Common myeloid progenitor, CD34-positive (primary cell): Measurements from ENCODE around the gene GRIP2.

Experiments used
- CTCF ChIA-PET: fragments of 350-600 bp; sonication (Branson Sonifier 250); formaldehyde crosslinking; loops from one replicate; lab custom pipeline; 2021; ENCODE audit warnings: antibody characterized with exemption; lab: Charles Lee
- POLR2A ChIA-PET: fragments of 350-600 bp; sonication (Branson Sonifier 250); formaldehyde crosslinking; loops from one replicate; lab custom pipeline; 2021; ENCODE audit warnings: antibody characterized with exemption; lab: Charles Lee
- DNase-seq, 3 donors: peaks; one replicate each; pipeline versions ENCODE4 v3.0.0 to v3.0.0-alpha.2; 2013
- H3K27ac ChIP-seq, 2 experiments: 1 replicate in 1 of 2; 2 replicates in 1 of 2; pipeline ENCODE4 v1.7.0; 2013; ENCODE audit warnings: inconsistent platforms in 2 of 2, low read length in 2 of 2, mild to moderate bottlenecking in 2 of 2, low read depth in 1 of 2, moderate library complexity in 1 of 2; ENCODE audit not compliant: severe bottlenecking in 2 of 2, insufficient read depth in 1 of 2, poor library complexity in 1 of 2
- H3K27me3 ChIP-seq, 5 experiments: replicated peaks in 2 of 5; 1 replicate in 3 of 5; 2 replicates in 2 of 5; pipeline versions ENCODE4 v1.6.1 to v1.7.0; 2013; ENCODE audit warnings: low read length in 4 of 5, mild to moderate bottlenecking in 2 of 5, moderate library complexity in 2 of 5, inconsistent platforms in 1 of 5; ENCODE audit not compliant: insufficient read depth in 5 of 5, control insufficient read depth in 4 of 5
- H3K36me3 ChIP-seq, 4 experiments: 1 replicate in 2 of 4; 2 replicates in 2 of 4; pipeline versions ENCODE4 v1.6.1 to v1.7.0; 2013; ENCODE audit warnings: low read length in 3 of 4, control low read depth in 1 of 4, mild to moderate bottlenecking in 1 of 4; ENCODE audit not compliant: control insufficient read depth in 4 of 4, insufficient read depth in 4 of 4
- H3K4me1 ChIP-seq, 4 experiments: 1 replicate in 3 of 4; 2 replicates in 1 of 4; pipeline versions ENCODE4 v1.6.1 to v1.7.1; 2013; ENCODE audit warnings: low read length in 3 of 4, mild to moderate bottlenecking in 3 of 4, control low read depth in 1 of 4, inconsistent platforms in 1 of 4, moderate library complexity in 1 of 4; ENCODE audit not compliant: control insufficient read depth in 4 of 4, insufficient read depth in 4 of 4; ENCODE audit errors: control extremely low read depth in 1 of 4
- H3K4me3 ChIP-seq, 7 experiments: 1 replicate in 4 of 7; 2 replicates in 3 of 7; pipeline versions ENCODE4 v1.5.1 to v1.7.0; 2013; ENCODE audit warnings: mild to moderate bottlenecking in 7 of 7, low read length in 6 of 7, moderate library complexity in 6 of 7, inconsistent platforms in 2 of 7, low read depth in 2 of 7, control low read depth in 1 of 7; ENCODE audit not compliant: insufficient read depth in 4 of 7, control insufficient read depth in 1 of 7; ENCODE audit errors: extremely low read depth in 1 of 7
- H3K9me3 ChIP-seq, 5 experiments: 1 replicate in 4 of 5; 2 replicates in 1 of 5; pipeline versions ENCODE4 v1.6.1 to v1.7.1; 2013; ENCODE audit warnings: low read length in 4 of 5, mild to moderate bottlenecking in 2 of 5, inconsistent platforms in 1 of 5, low read depth in 1 of 5, moderate library complexity in 1 of 5; ENCODE audit not compliant: control insufficient read depth in 4 of 5, insufficient read depth in 2 of 5; ENCODE audit errors: control extremely low read depth in 1 of 5
- WGBS: methylation state at CpG from one replicate; pipeline ENCODE4 v1.1.5; 2013; ENCODE audit not compliant: insufficient coverage; 5-methylcytosine and 5-hydroxymethylcytosine counted together

The GRIP2 gene

DNA sequence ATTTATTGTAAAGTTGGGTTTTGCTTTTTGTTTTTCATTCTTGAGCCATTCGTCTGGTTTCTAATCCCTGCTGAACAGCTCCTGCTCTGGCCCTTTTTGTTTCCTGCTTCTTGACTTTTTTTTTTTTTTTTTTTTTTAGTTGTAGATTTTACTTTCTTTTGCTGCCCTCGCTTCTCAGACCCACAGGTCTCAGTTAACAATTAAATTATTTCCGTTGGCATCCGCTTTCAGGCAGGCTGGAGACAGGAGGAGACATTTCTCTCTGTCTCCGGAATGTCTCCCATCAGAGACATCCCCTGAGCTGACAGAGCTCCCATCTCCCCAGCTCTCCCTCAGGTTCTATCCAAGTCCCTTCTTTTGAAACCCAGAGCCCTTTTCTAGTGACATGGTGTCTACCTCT is 69.1 kb downstream of the GRIP2 start:
- WGBS = 98% methylated on average over 4 of the region's 5 CpGs
- H3K9me3 ChIP-seq = no peaks in the 10 kb centered on the region

DNA sequence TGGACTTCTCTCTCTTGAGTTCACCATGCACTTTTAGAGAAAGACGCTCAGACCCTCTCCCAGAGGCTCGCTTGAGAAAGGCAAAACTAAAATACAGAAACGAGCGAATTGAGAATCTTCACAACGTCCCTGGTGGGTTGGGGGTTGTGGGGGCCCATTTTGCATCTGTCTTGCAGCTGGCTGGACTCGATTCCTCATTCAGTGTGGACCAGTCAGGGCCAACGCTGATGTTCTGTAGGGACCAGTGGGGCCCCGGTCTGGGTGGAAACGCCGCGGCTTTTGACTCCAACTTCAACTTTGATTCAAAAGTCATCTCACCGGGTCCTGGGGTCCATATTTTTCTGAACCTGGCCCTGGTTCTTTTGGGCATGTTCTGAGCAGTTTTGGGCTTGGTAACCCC is 69.7 kb downstream of the GRIP2 start:
- Histone ChIP-seq H3K36me3 (peaks cover 10 to 89% (median 62%) of the 10 kb centered on the region in 4 experiments), H3K4me3 (no peak overlapping the region), H3K27me3 (no peaks in the 10 kb centered on the region), H3K9me3 (no peaks in the 10 kb centered on the region), H3K4me1 (no peaks in the 10 kb centered on the region), H3K27ac (no peak overlapping the region)
- 99% methylated on average over 11 of the region's 12 CpGs for WGBS
- no peak for DNase-seq
- ChIA-PET CTCF (interaction anchor here (0.8 to 1.2 kb wide), 3 partner anchors 195 to 267 kb away, joined by 3 to 5 read pairs (median 3); no protein-coding TSS in a partner anchor), POLR2A (no interaction called here)

More for the DNA sequence above, 69.1 kb downstream of the GRIP2 start:
- no peak overlapping the region for H3K27ac ChIP-seq
- H3K4me1 ChIP-seq = no peaks in the 10 kb centered on the region
- peaks cover 13 to 91% (median 64%) of the 10 kb centered on the region in 4 experiments for H3K36me3 ChIP-seq
- H3K27me3 ChIP-seq = no peaks in the 10 kb centered on the region
- no peak overlapping the region for H3K4me3 ChIP-seq
- ChIA-PET POLR2A (no interaction called here), CTCF (no interaction called here)
- no peak for DNase-seq

DNA sequence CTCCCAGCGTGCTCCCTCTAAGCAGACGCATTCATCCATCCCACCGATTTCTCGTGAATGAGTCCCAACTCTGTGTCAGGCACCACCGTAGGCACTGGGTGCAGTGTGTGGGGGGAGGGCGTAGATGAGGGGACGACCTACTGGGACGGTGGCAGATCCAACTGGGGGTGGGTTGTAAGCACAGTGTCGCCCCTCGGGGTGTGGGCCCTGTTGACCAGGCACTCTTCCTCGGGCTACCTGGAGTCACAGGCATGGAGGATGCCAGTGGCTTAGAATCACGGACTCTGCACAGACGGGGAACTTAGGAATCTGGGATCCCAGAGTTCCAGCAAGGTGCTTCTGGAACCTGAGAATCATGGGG is 71.5 kb downstream of the GRIP2 start:
- Histone ChIP-seq H3K27ac (no peak overlapping the region), H3K27me3 (no peaks in the 10 kb centered on the region), H3K4me3 (no peak overlapping the region), H3K4me1 (no peaks in the 10 kb centered on the region), H3K36me3 (peaks cover 10 to 89% (median 66%) of the 10 kb centered on the region in 4 experiments), H3K9me3 (no peaks in the 10 kb centered on the region)
- no peak for DNase-seq
- POLR2A ChIA-PET = interaction anchor here (0.7 kb wide), 1 partner anchor 205 kb away, joined by 3 read pairs; no protein-coding TSS in a partner anchor
- 94% methylated on average over 11 of the region's 13 CpGs for WGBS
- CTCF ChIA-PET = interaction anchor here (0.6 to 4.1 kb wide), 14 partner anchors 13 to 579 kb away, joined by 3 to 51 read pairs (median 4); no protein-coding TSS in a partner anchor

DNA sequence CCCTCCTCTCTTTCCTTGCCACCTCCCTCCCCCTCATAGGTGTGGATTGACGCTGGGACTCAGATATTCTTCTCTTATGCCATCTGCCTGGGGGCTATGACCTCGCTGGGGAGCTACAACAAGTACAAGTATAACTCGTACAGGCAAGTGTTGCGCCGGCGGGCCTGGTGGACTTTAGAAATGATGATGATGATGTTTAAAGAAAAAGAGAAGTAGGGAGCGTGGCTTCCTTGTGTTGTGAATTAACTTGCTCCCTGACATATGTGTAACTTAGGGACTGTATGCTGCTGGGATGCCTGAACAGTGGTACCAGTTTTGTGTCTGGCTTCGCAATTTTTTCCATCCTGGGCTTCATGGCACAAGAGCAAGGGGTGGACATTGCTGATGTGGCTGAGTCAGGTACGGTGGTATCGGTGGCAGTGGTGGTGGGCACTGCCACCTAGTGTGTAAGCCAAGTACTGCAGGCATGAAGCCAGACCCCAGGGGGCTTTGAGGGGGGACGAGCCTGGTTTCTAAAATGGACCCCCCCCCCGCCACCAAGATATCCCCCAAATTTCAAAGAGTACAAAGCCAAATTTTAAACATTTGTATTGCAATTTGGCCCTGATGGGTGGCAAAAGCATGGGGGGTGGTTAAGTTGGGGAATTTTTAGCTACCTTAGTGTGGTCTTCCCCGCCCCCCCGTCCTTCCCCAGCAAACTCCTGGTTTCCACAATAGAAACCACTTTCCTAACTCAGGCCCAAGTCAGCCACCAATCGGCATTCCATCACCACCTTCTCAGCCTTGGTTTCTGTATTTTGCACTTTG is 72.1 kb downstream of the GRIP2 start:
- H3K4me3 ChIP-seq = no peak overlapping the region
- H3K9me3 ChIP-seq = no peaks in the 10 kb centered on the region
- ChIA-PET POLR2A (interaction anchor here (0.7 kb wide), 1 partner anchor 204 kb away, joined by 3 read pairs; no protein-coding TSS in a partner anchor), CTCF (interaction anchor here (0.6 to 4.1 kb wide), 34 partner anchors 8 to 578 kb away, joined by 3 to 51 read pairs (median 4); no protein-coding TSS in a partner anchor)
- peak; percentile 14 to 49 (median 32) for DNase-seq
- H3K27me3 ChIP-seq = no peaks in the 10 kb centered on the region
- no peaks in the 10 kb centered on the region for H3K4me1 ChIP-seq
- 69% methylated on average over 10 of the region's 15 CpGs for WGBS
- peaks cover 10 to 89% (median 65%) of the 10 kb centered on the region in 4 experiments for H3K36me3 ChIP-seq
- no peak overlapping the region for H3K27ac ChIP-seq

DNA sequence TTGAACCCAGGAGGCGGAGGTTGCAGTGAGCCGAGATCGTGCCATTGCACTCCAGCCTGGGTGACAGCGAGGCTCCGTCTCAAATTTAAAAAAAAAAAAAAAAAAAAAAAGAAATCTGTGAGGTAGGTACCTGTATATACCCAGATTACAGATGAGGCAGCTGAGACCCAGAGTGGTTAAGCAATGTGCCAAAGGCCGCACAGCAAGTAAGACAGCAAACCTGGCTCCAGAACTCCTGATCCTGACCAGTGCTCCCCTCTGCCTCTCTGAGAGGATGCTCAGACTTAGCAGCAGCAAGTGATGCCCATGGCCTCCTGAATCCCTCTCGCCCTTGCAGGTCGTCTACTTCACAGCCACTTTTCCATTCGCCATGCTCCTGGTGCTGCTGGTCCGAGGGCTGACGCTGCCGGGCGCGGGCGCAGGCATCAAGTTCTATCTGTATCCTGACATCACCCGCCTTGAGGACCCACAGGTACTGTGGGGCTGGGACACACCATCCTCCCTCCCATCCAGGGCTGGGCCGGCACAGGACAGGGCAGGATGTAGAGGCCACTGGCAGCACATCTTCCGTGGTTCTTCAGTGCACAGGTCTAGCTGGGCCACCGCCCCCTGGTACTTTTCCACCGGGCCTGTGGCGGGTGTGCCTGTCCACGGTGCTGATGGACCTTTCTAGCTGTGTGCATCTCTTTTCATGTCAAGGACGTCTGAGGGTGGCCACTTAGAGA is 73.8 kb downstream of the GRIP2 start:
- Histone ChIP-seq H3K9me3 (no peaks in the 10 kb centered on the region), H3K27ac (no peak overlapping the region), H3K4me3 (no peak overlapping the region), H3K4me1 (no peaks in the 10 kb centered on the region), H3K27me3 (no peaks in the 10 kb centered on the region), H3K36me3 (peaks cover 10 to 87% (median 67%) of the 10 kb centered on the region in 4 experiments)
- WGBS = 97% methylated on average over 18 of the region's 23 CpGs
- CTCF ChIA-PET = interaction anchor here (1.1 to 4.1 kb wide), 16 partner anchors 8 to 569 kb away, joined by 3 to 51 read pairs (median 8); no protein-coding TSS in a partner anchor
- no peak for DNase-seq
- POLR2A ChIA-PET = no interaction called here

DNA sequence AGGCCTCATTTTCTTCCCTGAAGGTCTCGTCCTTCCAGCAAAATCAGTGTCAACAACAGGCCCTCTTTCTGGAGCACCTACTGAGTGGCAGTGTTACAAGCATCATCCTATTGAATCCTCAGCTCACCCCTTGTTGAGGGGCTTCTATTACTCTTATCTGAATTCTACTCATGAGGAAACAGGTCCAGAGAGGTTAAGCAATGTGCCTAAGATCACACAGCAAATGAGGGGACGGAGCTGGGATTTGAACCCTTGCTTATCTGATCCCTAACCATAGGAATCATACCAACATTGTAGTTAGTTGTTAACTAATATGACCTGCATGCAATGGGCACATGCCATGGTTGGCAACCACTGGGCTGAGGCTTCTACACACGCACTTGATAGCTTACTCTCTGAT is 74.7 kb downstream of the GRIP2 start:
- DNase-seq = no peak
- WGBS = 100% methylated on average over 3 of the region's 3 CpGs
- Histone ChIP-seq H3K4me3 (no peak overlapping the region), H3K9me3 (no peaks in the 10 kb centered on the region), H3K27me3 (no peaks in the 10 kb centered on the region), H3K36me3 (peaks cover 7 to 90% (median 70%) of the 10 kb centered on the region in 4 experiments), H3K4me1 (no peaks in the 10 kb centered on the region), H3K27ac (no peak overlapping the region)
- ChIA-PET POLR2A (no interaction called here), CTCF (interaction anchor here (0.7 to 4.1 kb wide), 6 partner anchors 10 to 262 kb away, joined by 3 to 42 read pairs (median 9); no protein-coding TSS in a partner anchor)
